HG03039 (cell line): ENCODE measurements around the gene DMRTC2.

Experiments
- ATAC-seq: cut with Tn5 transposase; IDR thresholded peaks from one replicate; pipeline ENCODE4 v1.9.1; 2021; ENCODE audit warnings: mild to moderate bottlenecking, moderate library complexity; ENCODE audit not compliant: unreplicated experiment

The DMRTC2 gene

GRCh38 chr19:41887711-41888382 lies 43.0 kb downstream of the DMRTC2 start:
- ATAC-seq, result no peak

DNA sequence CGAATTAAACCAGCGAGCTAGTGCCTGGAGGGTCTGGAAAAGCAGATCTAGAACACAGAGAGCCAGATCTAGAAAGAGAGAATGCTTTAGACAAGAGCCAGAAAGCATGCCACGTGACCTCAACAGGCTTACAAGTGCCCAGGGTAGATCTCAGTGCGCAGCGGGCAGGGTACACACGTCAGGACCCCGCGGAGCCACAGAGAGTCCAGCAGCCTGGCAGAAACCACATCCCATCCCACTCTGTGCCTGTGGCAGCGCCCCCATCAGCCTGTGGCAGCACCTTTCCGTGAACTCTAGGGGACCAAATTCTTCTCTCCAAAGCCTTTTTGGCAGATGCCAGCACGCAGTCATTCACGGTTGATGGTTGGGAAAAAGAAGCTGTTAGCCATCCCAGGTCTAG lies 44.1 kb downstream of the DMRTC2 start:
- ATAC-seq, result no peak

- no peak for ATAC-seq
These were observed 45.1 kb downstream of the DMRTC2 start for GRCh38 chr19:41889896-41890295.

GRCh38 chr19:41890936-41891335 lies 46.1 kb downstream of the DMRTC2 start:
- ATAC-seq, result no peak

DNA sequence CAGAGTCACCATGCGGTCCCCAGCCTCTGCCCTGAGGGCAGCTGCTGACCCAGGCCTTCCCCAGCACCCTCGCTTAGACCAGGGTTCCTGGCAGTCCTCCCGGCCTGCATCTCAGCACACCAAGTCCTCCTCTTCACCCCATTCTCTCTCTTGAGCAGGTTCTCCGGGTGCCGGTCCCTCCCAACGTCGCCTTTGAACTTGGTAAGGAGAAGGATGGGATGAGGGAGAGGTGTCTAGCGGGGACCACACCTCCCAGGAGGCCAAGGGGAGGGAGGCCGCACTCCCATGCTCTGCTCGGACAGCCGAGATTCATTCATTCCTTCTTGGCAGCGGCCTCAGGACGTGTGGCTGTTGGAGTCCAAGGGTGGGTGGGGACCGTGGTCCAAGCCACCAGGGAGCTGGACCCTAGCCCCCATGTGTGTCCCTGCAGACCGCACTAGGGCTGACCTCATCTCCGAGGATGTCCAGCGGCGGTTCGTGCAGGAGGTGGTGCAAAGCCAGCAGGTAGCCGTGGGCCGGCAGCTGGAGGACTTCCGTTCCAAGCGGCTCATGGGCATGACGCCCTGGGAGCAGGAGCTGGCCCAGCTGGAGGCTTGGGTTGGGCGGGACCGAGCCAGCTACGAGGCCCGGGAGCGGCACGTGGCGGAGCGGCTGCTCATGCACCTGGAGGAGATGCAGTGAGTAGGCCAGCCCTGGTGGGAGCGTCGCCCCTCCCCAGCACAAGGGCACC lies 47.5 kb downstream of the DMRTC2 start:
- no peak for ATAC-seq

DNA sequence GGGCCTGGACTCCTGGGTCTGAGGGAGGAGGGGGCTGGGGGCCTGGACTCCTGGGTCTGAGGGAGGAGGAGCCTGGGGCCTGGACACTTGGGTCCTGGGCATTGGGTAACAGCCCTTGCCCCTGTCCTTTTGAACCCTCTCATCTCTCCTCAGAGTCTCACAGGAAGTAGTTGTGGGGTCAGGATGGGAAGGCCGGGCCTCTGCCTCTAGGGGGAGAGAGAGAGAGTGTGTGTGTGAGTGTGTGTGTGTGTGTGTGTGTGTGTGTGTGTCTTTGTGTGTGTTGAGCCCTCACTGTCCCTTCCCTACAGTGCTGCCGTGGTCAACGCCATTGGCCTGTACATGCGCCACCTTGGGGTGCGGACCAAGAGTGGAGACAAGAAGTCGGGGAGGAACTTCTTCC lies 49.1 kb downstream of the DMRTC2 start:
- ATAC-seq, result no peak

GRCh38 chr19:41894350-41894749 lies 49.5 kb downstream of the DMRTC2 start:
- ATAC-seq, result no peak

DNA sequence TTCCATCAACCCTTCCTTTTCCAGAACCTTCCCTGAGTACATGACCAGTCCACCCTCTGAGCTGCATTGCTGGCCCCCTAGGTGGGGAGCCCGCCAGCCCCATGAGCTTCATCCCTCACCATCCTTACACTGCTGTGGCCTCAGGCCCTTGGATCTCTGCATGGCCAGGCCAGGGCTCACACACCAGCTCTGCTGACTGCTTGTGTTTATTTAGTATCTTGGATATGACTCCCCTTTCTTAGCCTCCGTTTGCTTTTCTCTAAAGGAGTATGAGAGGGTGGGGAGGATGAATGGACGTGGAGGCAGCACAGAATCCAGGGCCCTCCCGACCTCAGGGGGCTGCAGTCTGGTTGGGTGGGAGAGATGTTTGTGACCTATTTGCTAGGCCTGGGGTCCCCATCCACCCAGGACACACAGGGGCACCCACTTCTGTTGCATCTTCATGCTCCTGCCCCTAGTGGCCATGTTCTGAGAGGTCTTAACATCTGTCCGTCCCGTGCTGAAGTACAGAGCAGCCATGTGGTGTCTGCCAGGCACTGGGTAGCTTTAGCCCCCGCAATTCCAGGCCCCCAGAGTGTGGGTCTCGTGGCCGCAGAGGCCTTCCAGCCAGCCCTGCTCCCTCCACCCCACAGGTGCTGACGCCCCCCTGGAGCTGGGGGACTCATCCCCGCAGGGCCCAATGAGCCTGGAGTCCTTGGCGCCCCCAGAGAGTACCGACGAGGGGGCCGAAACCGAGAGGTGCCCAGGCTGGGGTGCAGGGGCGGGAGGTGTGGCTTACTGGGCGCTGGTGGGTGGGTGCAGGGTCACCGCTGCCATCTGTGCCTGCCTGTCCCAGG lies 51.1 kb downstream of the DMRTC2 start:
- ATAC-seq, result no peak

DNA sequence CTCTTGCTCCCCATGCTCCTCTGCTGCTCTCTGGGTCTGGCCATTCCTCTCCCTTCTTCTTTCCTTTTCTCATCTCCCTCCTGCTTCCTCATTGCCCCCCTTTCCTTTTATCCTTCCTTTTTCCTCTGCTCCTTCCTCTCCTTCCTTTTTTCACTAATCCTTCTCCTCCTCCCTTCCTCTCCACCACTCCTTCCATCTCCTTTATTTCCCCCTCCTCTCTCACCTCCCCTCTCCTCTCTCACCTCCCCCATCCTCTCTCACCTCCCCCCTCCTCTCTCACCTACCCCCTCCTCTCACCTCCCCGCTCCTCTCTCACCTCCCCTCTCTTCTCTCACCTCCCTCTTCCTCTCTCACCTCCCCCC lies 51.7 kb downstream of the DMRTC2 start:
- ATAC-seq, result no peak

GRCh38 chr19:41897181-41897580 lies 52.3 kb downstream of the DMRTC2 start:
- no peak for ATAC-seq

DNA sequence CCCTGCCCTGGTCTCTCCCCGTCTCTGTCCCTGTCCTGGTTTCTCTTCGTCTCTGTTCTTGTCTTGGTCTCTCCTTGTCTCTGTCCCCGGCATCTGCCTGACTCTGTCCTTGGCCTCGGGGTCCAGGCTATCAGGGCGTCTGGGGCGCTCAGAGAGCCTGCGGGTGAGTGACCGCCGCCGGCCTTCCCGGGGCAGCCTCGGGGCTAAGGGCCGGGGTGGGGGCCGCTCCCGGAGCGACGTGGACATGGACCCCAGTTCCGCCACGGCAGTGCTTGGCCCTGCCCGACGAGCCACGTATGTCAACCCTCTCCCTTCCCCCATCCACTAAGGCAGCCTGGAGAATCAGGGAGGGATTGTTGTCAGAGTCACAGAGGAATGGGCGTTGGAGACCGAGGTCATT lies 53.0 kb downstream of the DMRTC2 start:
- no peak for ATAC-seq

GRCh38 chr19:41898235-41898634 lies 53.4 kb downstream of the DMRTC2 start:
- no peak for ATAC-seq
